HepG2 (cell line): ENCODE results near the gene OAT. TPM values are rescaled to one million over a fixed set of nuclear protein-coding genes. Genes with fewer than 3 reads are reported as not detected.

Experiments
- NFYB ChIP-seq: sonication (generic); formaldehyde crosslinking; IDR thresholded peaks from 2 replicates; pipeline ENCODE4 v1.4.0; 2020; ENCODE audit warnings: missing genetic modification reagents
- POLR2G ChIP-seq: fragments of 200-400 bp; formaldehyde crosslinking; IDR thresholded peaks from 2 replicates; pipeline ENCODE4 v1.6.1; 2018; ENCODE audit warnings: mild to moderate bottlenecking, low read depth, low read length, moderate library complexity
- THRA ChIP-seq: sonication (generic); formaldehyde crosslinking; IDR thresholded peaks from 2 replicates; pipeline ENCODE4 v1.4.0; 2020; ENCODE audit warnings: missing genetic modification reagents, borderline replicate concordance
- ZNF124 ChIP-seq: sonication (generic); formaldehyde crosslinking; IDR thresholded peaks from 2 replicates; pipeline ENCODE4 v1.4.0; 2020; ENCODE audit warnings: missing genetic modification reagents
- ZNF354B ChIP-seq: sonication (generic); formaldehyde crosslinking; IDR thresholded peaks from 2 replicates; pipeline ENCODE4 v1.8.0; 2022; ENCODE audit warnings: mild to moderate bottlenecking, missing genetic modification reagents
- ZNF83 ChIP-seq: sonication (generic); formaldehyde crosslinking; IDR thresholded peaks from 2 replicates; pipeline ENCODE4 v1.4.0; 2020; ENCODE audit warnings: missing genetic modification reagents, mild to moderate bottlenecking, borderline replicate concordance
- polyA plus RNA-seq, 8 experiments: library from polyadenylated mRNA; depleted of rRNA in 3 of 8; stranded (reverse) in 7 of 8; unstranded in 1 of 8; fragments of >200 nt; fragmentation: Illumina TruSeq in 4 of 8; extraction: Trizol in 4 of 8; gene quantifications; 2 replicates each; pipeline versions ENCODE4 v1.2.1 to v1.2.3, GENCODE V29; 2011 to 2016; ENCODE audit warnings: low read depth in 4 of 8, missing spikeins in 1 of 8, mixed read lengths in 1 of 8; ENCODE audit not compliant: insufficient read depth in 1 of 8
- total RNA-seq, 5 experiments: library from RNA; depleted of rRNA; stranded (reverse); fragments of >200 nt; fragmentation: Illumina TruSeq; extraction: Trizol; gene quantifications; 2 replicates each; pipeline ENCODE4 v1.2.3, GENCODE V29; 2016; ENCODE audit warnings: low read depth in 1 of 5
- TF ChIP-seq, protein P1 (sequence below): sonication (generic); formaldehyde crosslinking; IDR thresholded peaks from 2 replicates; pipeline ENCODE4 v1.5.0; 2020; ENCODE audit warnings: mild to moderate bottlenecking, missing genetic modification reagents, borderline replicate concordance
- TF ChIP-seq, protein P2 (sequence below): sonication (generic); formaldehyde crosslinking; IDR thresholded peaks from 2 replicates; pipeline ENCODE4 v1.9.0; 2021; ENCODE audit warnings: mild to moderate bottlenecking, missing genetic modification reagents
- TF ChIP-seq, protein P3 (sequence below): sonication (generic); formaldehyde crosslinking; IDR thresholded peaks from 2 replicates; pipeline ENCODE4 v1.5.1; 2020; ENCODE audit warnings: missing genetic modification reagents, mild to moderate bottlenecking, borderline replicate concordance

OAT gene
- total and polyA plus RNA-seq, 2 of the 13 experiments (the other 11 are each of a cell fraction or from before 2014, with no cell fraction given): 87.8 to 96.7 TPM

DNA sequence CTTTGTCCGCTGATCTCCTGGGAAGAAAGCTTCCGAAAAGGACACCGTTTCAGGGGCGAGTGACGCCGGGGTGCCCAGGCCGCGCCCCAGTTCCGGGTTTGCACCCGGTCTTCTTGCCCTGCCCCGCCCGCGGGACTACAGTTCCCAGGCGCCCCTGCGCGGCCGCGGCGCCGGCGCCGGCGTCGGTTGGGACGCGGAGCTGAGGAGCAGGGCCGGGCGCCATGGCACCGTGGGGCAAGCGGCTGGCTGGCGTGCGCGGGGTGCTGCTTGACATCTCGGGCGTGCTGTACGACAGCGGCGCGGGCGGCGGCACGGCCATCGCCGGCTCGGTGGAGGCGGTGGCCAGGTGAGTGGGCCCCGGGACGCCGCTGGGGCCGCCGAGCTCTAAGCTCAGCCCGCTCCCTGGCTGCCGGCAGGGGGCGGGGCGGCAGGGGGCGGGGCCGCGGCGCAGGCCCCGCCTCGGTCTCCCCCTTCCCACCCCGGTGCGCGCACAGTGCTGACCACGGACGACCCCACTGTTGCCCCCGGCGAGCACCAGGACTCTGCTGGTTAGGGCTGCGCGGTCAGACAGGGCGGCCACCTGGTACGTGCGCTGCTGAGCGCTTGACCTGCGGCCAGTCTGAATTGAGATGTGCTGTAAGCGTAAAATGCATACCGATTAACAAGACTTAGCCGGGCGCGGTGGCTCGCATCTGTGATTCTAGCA lies 43.1 kb upstream of the OAT start, which contains the start of gene LHPP (continued):
- TF ChIP-seq, protein P1, sequence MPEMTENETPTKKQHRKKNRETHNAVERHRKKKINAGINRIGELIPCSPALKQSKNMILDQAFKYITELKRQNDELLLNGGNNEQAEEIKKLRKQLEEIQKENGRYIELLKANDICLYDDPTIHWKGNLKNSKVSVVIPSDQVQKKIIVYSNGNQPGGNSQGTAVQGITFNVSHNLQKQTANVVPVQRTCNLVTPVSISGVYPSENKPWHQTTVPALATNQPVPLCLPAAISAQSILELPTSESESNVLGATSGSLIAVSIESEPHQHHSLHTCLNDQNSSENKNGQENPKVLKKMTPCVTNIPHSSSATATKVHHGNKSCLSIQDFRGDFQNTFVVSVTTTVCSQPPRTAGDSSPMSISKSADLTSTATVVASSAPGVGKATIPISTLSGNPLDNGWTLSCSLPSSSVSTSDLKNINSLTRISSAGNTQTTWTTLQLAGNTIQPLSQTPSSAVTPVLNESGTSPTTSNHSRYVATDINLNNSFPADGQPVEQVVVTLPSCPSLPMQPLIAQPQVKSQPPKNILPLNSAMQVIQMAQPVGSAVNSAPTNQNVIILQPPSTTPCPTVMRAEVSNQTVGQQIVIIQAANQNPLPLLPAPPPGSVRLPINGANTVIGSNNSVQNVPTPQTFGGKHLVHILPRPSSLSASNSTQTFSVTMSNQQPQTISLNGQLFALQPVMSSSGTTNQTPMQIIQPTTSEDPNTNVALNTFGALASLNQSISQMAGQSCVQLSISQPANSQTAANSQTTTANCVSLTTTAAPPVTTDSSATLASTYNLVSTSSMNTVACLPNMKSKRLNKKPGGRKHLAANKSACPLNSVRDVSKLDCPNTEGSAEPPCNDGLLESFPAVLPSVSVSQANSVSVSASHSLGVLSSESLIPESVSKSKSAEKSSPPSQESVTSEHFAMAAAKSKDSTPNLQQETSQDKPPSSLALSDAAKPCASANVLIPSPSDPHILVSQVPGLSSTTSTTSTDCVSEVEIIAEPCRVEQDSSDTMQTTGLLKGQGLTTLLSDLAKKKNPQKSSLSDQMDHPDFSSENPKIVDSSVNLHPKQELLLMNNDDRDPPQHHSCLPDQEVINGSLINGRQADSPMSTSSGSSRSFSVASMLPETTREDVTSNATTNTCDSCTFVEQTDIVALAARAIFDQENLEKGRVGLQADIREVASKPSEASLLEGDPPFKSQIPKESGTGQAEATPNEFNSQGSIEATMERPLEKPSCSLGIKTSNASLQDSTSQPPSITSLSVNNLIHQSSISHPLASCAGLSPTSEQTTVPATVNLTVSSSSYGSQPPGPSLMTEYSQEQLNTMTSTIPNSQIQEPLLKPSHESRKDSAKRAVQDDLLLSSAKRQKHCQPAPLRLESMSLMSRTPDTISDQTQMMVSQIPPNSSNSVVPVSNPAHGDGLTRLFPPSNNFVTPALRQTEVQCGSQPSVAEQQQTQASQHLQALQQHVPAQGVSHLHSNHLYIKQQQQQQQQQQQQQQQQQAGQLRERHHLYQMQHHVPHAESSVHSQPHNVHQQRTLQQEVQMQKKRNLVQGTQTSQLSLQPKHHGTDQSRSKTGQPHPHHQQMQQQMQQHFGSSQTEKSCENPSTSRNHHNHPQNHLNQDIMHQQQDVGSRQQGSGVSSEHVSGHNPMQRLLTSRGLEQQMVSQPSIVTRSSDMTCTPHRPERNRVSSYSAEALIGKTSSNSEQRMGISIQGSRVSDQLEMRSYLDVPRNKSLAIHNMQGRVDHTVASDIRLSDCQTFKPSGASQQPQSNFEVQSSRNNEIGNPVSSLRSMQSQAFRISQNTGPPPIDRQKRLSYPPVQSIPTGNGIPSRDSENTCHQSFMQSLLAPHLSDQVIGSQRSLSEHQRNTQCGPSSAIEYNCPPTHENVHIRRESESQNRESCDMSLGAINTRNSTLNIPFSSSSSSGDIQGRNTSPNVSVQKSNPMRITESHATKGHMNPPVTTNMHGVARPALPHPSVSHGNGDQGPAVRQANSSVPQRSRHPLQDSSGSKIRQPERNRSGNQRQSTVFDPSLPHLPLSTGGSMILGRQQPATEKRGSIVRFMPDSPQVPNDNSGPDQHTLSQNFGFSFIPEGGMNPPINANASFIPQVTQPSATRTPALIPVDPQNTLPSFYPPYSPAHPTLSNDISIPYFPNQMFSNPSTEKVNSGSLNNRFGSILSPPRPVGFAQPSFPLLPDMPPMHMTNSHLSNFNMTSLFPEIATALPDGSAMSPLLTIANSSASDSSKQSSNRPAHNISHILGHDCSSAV (CRISPR knock-in tag): no peak
- TF ChIP-seq ZNF124 (CRISPR knock-in tag): no peak
- TF ChIP-seq NFYB: no peak
- peak; percentile 22; the same call in 1 of the 2 replicates for TF ChIP-seq THRA (CRISPR knock-in tag)
- no peak for TF ChIP-seq ZNF354B (CRISPR knock-in tag)
- no peak for TF ChIP-seq ZNF83 (CRISPR knock-in tag)
- TF ChIP-seq, protein P2, sequence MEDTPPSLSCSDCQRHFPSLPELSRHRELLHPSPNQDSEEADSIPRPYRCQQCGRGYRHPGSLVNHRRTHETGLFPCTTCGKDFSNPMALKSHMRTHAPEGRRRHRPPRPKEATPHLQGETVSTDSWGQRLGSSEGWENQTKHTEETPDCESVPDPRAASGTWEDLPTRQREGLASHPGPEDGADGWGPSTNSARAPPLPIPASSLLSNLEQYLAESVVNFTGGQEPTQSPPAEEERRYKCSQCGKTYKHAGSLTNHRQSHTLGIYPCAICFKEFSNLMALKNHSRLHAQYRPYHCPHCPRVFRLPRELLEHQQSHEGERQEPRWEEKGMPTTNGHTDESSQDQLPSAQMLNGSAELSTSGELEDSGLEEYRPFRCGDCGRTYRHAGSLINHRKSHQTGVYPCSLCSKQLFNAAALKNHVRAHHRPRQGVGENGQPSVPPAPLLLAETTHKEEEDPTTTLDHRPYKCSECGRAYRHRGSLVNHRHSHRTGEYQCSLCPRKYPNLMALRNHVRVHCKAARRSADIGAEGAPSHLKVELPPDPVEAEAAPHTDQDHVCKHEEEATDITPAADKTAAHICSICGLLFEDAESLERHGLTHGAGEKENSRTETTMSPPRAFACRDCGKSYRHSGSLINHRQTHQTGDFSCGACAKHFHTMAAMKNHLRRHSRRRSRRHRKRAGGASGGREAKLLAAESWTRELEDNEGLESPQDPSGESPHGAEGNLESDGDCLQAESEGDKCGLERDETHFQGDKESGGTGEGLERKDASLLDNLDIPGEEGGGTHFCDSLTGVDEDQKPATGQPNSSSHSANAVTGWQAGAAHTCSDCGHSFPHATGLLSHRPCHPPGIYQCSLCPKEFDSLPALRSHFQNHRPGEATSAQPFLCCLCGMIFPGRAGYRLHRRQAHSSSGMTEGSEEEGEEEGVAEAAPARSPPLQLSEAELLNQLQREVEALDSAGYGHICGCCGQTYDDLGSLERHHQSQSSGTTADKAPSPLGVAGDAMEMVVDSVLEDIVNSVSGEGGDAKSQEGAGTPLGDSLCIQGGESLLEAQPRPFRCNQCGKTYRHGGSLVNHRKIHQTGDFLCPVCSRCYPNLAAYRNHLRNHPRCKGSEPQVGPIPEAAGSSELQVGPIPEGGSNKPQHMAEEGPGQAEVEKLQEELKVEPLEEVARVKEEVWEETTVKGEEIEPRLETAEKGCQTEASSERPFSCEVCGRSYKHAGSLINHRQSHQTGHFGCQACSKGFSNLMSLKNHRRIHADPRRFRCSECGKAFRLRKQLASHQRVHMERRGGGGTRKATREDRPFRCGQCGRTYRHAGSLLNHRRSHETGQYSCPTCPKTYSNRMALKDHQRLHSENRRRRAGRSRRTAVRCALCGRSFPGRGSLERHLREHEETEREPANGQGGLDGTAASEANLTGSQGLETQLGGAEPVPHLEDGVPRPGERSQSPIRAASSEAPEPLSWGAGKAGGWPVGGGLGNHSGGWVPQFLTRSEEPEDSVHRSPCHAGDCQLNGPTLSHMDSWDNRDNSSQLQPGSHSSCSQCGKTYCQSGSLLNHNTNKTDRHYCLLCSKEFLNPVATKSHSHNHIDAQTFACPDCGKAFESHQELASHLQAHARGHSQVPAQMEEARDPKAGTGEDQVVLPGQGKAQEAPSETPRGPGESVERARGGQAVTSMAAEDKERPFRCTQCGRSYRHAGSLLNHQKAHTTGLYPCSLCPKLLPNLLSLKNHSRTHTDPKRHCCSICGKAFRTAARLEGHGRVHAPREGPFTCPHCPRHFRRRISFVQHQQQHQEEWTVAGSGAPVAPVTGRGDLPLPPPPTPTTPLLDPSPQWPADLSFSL (CRISPR knock-in tag): no peak
- TF ChIP-seq, protein P3, sequence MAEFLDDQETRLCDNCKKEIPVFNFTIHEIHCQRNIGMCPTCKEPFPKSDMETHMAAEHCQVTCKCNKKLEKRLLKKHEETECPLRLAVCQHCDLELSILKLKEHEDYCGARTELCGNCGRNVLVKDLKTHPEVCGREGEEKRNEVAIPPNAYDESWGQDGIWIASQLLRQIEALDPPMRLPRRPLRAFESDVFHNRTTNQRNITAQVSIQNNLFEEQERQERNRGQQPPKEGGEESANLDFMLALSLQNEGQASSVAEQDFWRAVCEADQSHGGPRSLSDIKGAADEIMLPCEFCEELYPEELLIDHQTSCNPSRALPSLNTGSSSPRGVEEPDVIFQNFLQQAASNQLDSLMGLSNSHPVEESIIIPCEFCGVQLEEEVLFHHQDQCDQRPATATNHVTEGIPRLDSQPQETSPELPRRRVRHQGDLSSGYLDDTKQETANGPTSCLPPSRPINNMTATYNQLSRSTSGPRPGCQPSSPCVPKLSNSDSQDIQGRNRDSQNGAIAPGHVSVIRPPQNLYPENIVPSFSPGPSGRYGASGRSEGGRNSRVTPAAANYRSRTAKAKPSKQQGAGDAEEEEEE (CRISPR knock-in tag): no peak
- TF ChIP-seq POLR2G: peak; percentile 79
